ENCODE data around the gene TBC1D9B.

Gene TBC1D9B

GRCh38 chr5:179907556-179908324, at the start of gene TBC1D9B:
Gene TBC1D9B (minus strand): TSS chr5:179907897. CDS start chr5:179907821, 76 bp downstream.
- DNase-seq (ENCODE audit: low spot score) = peak; percentile 73

- DNase-seq (ENCODE audit: low spot score) = no peak
These were observed 47.9 kb upstream of the TBC1D9B start for GRCh38 chr5:179955630-179956029.

- no peak for DNase-seq (ENCODE audit: low spot score)
These were observed 47.4 kb upstream of the TBC1D9B start for GRCh38 chr5:179955062-179955461.

- no peak for DNase-seq (ENCODE audit: low spot score)
These were observed 46.7 kb upstream of the TBC1D9B start for GRCh38 chr5:179954434-179954833.

GRCh38 chr5:179953987-179954386, 46.3 kb upstream of the TBC1D9B start:
- no peak for DNase-seq (ENCODE audit: low spot score)

DNA sequence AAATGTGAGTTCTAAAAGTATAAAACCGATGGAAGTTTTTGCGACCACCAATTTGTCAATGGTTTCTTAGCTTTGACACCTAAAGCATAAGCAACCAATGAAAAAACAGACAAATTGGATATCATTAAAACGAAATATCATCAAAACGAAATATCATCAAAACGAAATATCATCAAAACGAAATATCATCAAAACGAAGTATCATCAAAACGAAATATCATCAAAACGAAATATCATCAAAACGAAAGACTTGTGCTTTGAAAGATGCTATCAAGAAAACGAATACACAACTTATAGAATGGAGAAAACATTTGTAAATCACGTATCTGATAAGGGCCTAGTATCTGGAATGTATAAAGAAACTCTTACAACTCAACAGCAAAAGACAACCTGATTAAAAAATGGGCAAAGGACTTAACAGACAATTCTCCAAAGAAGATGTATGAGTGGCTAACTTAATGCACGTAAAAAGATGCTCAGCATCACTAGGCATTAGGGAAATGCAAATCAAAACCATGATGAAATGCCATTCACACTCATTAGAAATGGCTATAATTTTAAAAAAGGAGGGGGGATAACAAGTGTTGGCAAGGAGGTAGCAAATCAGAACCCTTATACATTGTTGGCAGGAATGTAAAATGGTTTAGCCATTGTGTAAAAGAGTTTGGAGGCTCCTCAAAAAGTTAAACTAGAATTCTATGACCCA, 29.4 kb upstream of the TBC1D9B start:
- DNase-seq (ENCODE audit: low spot score) = no peak

- DNase-seq (ENCODE audit: low spot score) = no peak
These were observed 23.2 kb upstream of the TBC1D9B start for GRCh38 chr5:179930788-179931473.

DNA sequence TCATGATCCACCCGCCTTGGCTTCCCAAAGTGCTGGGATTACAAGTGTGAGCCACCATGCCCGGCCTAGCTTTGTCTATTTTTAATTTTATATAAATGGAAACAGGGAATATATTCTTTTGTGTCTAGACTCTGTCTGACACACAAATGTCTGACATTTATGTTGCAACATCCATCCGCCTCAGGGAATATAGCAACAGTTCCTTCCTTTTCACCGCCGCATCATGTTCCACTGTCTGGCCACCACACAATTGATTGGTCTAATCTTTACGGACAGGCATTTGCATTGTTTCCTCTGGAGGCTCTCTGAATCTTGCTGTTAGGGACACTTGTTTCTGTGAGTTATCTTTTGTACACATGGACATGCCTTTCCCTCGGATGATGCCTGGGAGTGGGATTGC, 20.1 kb upstream of the TBC1D9B start:
- no peak for DNase-seq (ENCODE audit: low spot score)

DNA sequence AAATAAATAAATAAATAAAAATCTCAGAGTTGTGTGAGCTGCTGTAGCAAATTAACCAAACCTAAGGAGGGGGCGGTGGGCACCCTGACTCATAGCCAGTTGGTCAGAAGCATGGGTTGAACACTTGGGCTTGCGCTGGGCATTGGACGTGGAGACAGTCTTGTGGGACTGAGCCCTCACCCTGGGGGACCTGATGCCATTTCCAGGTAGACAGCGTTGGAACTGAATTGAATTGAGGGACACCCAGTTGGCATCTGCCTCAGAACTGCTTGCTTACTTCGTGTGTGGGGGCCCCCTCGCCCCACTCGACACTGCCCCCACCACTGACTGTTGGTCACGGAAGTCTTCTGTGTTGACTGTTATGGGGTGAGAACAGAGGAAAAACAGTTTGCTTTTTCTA, 19.0 kb upstream of the TBC1D9B start:
- DNase-seq (ENCODE audit: low spot score) = no peak

DNA sequence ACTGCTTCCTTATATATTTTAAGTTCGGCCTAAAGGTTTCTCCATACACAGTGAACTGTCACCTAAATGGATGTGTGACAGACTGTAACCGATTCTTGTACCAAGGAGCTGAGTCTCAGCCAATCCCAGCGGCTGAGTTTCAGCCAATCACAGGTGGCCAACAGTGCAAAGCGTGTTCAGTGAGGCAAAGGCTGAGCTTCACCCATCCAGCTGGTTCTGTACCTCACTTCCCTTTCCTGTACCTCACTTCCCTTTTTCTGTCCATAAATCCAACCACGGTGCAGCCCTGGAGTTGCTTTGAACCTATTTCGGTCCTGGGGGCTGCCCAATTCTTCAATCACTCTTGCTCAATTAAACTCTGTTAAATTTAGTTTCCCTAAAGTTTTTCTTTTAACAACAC, 15.7 kb upstream of the TBC1D9B start:
- no peak for DNase-seq (ENCODE audit: low spot score)

- DNase-seq (ENCODE audit: low spot score) = no peak
These were observed 12.5 kb upstream of the TBC1D9B start for GRCh38 chr5:179920175-179920574.

- DNase-seq (ENCODE audit: low spot score) = no peak
These were observed 11.9 kb upstream of the TBC1D9B start for GRCh38 chr5:179919487-179920060.

DNA sequence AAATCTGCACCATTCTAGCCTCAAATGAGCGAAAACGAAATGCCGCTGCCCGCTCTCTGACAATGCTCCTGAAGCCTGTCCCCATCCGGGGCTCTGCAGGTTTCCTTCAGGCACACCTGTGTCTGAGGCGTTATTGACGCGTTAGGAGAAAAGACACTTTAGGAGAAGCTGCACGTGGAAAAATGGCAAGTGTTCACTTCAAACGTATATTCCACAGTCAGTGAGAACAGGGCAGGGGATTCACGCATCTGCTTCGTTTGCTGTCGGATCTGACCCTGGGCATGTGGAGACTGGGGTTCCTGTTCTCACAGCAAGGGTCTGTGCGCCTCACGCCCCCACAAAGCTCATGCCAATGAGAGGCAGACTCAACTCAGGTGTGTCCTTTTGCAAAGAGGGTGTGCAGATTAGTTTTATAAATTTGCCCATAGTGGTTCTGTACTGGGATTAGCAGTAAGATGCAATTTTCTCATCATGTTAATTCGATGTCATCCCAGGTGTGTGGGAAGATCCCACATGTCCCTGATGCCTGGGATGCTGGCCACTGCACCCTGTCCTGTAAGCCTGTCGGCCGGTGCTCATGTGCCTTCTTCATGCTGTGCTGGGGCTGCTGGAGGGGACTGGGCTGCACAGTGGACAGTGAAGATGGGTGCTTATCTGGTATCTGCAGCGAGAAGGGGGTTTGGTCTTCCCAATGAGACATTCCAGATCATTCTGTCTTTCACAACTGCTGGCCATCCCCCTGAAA, 11.2 kb upstream of the TBC1D9B start:
- no peak for DNase-seq (ENCODE audit: low spot score)

DNA sequence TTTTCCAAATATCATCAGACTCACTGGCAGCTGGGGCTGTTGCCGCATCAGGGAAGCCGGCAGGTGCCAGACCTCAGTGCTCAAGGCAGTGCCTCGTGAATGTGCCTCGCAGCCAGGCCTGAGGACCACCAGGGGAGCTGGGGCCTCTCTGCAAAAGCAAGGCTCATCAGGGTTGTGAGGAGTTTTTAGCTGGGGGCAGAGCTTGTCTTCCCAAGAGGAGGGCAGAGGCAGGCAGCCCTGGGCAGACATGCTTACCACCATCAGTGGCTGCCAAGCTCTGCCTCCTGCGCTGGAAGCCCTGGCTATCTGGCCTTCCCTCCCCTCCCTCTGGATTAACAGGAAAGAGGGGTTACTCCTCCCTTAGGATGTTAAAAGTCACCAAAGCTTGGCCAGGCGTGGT, 8.8 kb upstream of the TBC1D9B start:
- no peak for DNase-seq (ENCODE audit: low spot score)

DNA sequence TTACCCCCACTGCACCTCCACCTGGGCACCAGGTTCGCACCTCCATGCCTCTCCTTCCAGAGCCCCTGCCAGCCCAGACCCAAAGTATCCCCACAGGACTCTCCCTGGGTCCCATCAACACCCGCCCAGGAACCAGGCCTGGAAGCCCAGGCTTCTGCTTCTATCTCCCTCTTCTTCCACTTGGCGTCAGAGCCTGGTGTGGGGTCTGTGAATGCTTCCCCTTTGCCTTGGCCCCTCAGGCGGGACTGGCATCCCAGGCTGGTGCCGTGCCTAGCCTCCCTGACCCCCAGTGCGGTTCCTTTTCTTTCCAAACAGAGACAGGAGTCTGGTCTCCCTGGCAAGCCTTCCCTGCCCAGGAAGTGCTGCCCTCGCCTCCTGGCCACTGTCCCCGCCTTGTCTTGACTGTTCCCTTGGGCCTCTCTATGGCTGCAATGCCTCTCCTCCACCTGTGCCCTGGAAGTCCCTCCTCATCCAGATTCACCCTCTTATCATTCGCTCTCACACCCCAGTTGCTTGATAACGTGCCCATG, 7.8 kb upstream of the TBC1D9B start:
- DNase-seq (ENCODE audit: low spot score) = no peak

GRCh38 chr5:179914032-179914755, 6.5 kb upstream of the TBC1D9B start:
- peak; percentile 1 for DNase-seq (ENCODE audit: low spot score)

- no peak for DNase-seq (ENCODE audit: low spot score)
These were observed 5.8 kb upstream of the TBC1D9B start for GRCh38 chr5:179913461-179913860.

- DNase-seq (ENCODE audit: low spot score) = no peak
These were observed 5.3 kb upstream of the TBC1D9B start for GRCh38 chr5:179912951-179913350.

DNA sequence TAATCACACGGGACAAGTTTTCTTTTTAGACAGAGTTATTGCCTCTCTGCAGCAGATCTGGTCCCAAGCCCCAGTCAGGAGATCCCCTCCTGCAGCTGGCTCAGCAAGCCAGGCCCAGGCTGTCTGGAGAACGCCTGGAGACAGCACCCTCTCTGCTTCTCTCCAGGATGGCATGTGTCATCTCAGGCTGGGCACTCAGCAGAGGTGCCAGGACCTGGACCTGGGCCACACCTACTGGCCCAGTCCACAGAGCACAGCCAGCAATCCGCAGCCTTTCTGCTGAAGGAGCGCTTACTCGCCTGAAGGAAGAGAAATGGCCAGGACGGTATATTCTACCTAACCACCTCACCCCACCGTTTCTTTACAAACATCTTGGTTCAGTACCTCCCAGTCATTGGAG, 4.7 kb upstream of the TBC1D9B start:
- DNase-seq (ENCODE audit: low spot score) = no peak

DNA sequence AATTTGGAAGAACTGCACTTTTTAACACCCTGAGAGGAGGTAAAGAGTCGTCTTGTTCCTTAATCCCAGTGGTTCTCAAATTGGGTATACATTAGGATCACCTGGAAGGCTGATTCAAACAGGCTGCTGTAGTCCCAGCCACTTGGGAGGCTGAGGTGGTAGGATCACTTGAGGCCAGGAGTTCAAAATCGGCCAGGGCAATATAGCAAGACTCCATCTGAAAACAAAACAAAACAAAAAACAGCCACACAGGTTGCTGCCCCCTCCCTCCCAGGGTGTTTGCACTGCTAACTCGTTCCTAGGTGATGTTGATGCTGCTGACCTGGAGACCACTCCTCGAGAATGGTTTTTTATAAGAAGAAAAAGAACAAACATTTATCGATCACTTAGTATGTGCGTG, 1.5 kb upstream of the TBC1D9B start:
- DNase-seq (ENCODE audit: low spot score) = no peak

DNA sequence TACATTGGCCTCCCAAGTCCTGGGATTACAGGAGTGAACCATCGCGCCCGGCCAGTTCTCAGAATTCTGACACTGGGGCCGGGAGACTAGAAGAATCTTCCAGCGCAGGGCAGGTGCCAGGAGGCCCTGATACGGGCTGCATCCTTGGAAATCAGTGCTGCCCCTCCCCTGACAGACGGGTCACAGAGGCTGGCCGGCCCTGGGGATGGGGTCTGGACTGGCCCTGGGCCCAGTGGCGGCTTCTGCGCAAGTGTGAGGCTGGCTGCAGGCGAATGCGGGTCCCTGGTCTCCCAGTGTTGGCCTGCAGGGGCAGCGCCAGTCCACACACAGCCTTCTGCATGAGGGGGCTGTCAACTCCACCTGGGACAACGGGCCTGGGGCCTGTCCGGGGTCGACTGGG, 831 bp upstream of the TBC1D9B start:
- no peak for DNase-seq (ENCODE audit: low spot score)

Measured in CD4-positive, alpha-beta T cell treated with Interleukin-15 for 4 hours (primary cell).